ENCODE results near the gene PRSS2. TPM values are rescaled to one million over a fixed set of nuclear protein-coding genes. Genes with fewer than 3 reads are reported as not detected.
A peak's percentile ranks its signal among the peaks of the same experiment; 100 is the strongest.

PRSS2 gene
- total and polyA plus RNA-seq, 9 of the 15 experiments (the other 6 are each of a cell fraction or from before 2014, with no cell fraction given): 1.3 to 23.9 (median 3.8) TPM

- TF ChIP-seq ATF6 (CRISPR knock-in tag; IDR thresholded peaks at IDR 0.05) (no peak), ZNF561 (CRISPR knock-in tag; conservative IDR thresholded peaks at IDR 0.05) (no peak), POLR3A (IDR thresholded peaks at IDR 0.05; ENCODE audit: borderline replicate concordance, extremely low read depth, insufficient read depth, insufficient read length) (no peak), CREBBP (IDR thresholded peaks at IDR 0.05; ENCODE audit: low read depth, low read length) (no peak), CCAR2 (IDR thresholded peaks at IDR 0.05; ENCODE audit: low read depth, low read length) (no peak), FOXK1 (CRISPR knock-in tag; IDR thresholded peaks at IDR 0.05; ENCODE audit: borderline replicate concordance) (0 out of 2 replicates have a peak, but pooled peaks have one; percentile 38), BRD4 (IDR thresholded peaks at IDR 0.05) (no peak), JUND (IDR thresholded peaks at IDR 0.05; ENCODE audit: borderline replicate concordance, low read depth, low read length) (no peak), JUND (tag; IDR thresholded peaks at IDR 0.05; ENCODE audit: borderline replicate concordance, low read depth, low read length) (no peak), CEBPG (CRISPR knock-in tag; IDR thresholded peaks at IDR 0.05) (no peak), CEBPG (tag; conservative IDR thresholded peaks at IDR 0.05 in 1 of 2, IDR thresholded peaks at IDR 0.05 in 1 of 2) (no peak), NFRKB (IDR thresholded peaks at IDR 0.05; ENCODE audit: low read depth) (no peak), ATF1 (CRISPR knock-in tag; IDR thresholded peaks at IDR 0.05) (no peak), ATF1 (tag; IDR thresholded peaks at IDR 0.05) (no peak), ZNF57 (CRISPR knock-in tag; IDR thresholded peaks at IDR 0.05) (no peak)
- TF ChIP-seq, protein P1, sequence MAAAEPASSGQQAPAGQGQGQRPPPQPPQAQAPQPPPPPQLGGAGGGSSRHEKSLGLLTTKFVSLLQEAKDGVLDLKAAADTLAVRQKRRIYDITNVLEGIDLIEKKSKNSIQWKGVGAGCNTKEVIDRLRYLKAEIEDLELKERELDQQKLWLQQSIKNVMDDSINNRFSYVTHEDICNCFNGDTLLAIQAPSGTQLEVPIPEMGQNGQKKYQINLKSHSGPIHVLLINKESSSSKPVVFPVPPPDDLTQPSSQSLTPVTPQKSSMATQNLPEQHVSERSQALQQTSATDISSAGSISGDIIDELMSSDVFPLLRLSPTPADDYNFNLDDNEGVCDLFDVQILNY (CRISPR knock-in tag; IDR thresholded peaks at IDR 0.05): no peak
- TF ChIP-seq, protein P2, sequence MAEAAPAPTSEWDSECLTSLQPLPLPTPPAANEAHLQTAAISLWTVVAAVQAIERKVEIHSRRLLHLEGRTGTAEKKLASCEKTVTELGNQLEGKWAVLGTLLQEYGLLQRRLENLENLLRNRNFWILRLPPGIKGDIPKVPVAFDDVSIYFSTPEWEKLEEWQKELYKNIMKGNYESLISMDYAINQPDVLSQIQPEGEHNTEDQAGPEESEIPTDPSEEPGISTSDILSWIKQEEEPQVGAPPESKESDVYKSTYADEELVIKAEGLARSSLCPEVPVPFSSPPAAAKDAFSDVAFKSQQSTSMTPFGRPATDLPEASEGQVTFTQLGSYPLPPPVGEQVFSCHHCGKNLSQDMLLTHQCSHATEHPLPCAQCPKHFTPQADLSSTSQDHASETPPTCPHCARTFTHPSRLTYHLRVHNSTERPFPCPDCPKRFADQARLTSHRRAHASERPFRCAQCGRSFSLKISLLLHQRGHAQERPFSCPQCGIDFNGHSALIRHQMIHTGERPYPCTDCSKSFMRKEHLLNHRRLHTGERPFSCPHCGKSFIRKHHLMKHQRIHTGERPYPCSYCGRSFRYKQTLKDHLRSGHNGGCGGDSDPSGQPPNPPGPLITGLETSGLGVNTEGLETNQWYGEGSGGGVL (CRISPR knock-in tag; IDR thresholded peaks at IDR 0.05): no peak
- TF ChIP-seq, protein P3, sequence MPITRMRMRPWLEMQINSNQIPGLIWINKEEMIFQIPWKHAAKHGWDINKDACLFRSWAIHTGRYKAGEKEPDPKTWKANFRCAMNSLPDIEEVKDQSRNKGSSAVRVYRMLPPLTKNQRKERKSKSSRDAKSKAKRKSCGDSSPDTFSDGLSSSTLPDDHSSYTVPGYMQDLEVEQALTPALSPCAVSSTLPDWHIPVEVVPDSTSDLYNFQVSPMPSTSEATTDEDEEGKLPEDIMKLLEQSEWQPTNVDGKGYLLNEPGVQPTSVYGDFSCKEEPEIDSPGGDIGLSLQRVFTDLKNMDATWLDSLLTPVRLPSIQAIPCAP (CRISPR knock-in tag; IDR thresholded peaks at IDR 0.05; ENCODE audit: borderline replicate concordance): no peak
- TF ChIP-seq, protein P4, sequence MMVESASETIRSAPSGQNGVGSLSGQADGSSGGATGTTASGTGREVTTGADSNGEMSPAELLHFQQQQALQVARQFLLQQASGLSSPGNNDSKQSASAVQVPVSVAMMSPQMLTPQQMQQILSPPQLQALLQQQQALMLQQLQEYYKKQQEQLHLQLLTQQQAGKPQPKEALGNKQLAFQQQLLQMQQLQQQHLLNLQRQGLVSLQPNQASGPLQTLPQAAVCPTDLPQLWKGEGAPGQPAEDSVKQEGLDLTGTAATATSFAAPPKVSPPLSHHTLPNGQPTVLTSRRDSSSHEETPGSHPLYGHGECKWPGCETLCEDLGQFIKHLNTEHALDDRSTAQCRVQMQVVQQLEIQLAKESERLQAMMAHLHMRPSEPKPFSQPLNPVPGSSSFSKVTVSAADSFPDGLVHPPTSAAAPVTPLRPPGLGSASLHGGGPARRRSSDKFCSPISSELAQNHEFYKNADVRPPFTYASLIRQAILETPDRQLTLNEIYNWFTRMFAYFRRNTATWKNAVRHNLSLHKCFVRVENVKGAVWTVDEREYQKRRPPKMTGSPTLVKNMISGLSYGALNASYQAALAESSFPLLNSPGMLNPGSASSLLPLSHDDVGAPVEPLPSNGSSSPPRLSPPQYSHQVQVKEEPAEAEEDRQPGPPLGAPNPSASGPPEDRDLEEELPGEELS (CRISPR knock-in tag; IDR thresholded peaks at IDR 0.05; ENCODE audit: borderline replicate concordance): 0 out of 2 replicates have a peak, but pooled peaks have one; percentile 59
Measured at GRCh38 chr7:142785841-142786250, 15.1 kb downstream of the PRSS2 start (continued).

Data from K562 (cell line).